GM21825 (cell line): ENCODE results near the gene HMGCL.
A peak's percentile ranks its signal among the peaks of the same experiment; 100 is the strongest.
"Not testable (repeated sequence)": the region's sequence is repeated elsewhere in the genome, so short reads cannot be mapped to it uniquely, and the experiment has no call there.

Experiments
- ATAC-seq: cut with Tn5 transposase; IDR thresholded peaks from one replicate; pipeline ENCODE4 v1.9.1; 2021; ENCODE audit warnings: mild to moderate bottlenecking, moderate library complexity; ENCODE audit not compliant: unreplicated experiment

Gene HMGCL

DNA sequence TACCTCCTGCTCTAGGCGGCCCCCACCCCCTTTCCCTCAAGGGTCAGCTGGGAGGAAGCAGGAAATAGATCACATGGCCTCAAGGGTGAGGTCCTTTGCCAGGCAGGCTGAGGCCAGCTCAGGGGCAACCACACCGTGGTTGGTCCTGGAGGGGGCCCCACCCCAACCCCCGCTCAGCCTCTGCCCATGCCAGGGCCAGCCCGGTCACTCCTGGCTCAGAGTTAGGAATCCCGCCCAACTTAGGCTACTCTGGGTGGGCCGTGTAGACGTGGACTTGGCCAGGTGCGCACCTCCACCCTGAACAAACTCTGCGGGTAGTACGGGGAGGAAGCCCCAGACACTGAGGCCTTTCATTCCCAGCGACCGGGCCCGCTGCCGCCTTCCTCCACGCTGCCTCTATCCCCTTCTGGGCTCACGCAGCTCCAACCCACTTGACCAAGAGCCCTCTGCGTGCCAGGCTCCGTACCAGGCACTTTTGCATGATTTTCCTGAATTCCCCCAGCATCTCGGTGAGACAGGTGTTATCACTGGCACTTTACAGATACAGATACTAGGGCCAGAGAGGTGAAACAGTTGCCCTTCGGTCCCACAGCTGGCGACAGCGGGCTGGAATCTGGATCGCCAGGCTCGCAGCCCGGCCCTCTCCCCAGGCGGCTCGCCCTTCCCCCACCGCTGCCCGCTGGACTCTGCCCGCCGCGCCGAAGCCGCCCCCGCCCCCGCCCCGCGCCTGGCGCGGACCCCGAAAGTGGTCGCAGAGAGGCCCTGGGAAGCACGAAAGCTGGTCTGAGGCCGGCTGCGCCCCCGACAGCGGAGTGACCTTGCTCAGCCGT, 25.4 kb downstream of the HMGCL start:
- no peak for ATAC-seq

- no peak for ATAC-seq
These were observed 26.0 kb downstream of the HMGCL start for GRCh38 chr1:23799255-23799569.

DNA sequence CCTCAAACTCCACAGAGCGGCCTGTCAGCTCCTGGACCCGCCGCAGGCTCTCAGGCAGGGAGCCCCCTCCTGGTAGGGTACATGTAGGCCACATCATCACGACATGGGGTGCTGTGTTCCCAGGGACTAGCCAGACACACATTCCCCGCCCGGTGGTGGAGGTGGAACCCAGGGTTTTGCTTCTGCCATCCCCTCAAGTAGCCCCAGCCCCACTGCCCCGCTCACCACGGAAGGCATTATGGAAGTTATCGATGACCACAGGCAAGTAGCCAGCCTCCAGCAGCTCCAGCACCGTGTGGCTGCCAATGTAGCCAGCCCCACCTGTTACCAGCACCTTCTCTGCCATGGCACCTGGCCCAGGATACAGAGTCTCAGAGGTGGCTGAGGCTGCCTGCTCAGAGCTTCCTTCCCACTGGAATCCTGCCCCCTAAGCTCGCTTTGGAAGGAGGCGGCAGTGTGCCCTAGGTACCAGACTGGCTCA, 26.5 kb downstream of the HMGCL start:
- ATAC-seq, result no peak

DNA sequence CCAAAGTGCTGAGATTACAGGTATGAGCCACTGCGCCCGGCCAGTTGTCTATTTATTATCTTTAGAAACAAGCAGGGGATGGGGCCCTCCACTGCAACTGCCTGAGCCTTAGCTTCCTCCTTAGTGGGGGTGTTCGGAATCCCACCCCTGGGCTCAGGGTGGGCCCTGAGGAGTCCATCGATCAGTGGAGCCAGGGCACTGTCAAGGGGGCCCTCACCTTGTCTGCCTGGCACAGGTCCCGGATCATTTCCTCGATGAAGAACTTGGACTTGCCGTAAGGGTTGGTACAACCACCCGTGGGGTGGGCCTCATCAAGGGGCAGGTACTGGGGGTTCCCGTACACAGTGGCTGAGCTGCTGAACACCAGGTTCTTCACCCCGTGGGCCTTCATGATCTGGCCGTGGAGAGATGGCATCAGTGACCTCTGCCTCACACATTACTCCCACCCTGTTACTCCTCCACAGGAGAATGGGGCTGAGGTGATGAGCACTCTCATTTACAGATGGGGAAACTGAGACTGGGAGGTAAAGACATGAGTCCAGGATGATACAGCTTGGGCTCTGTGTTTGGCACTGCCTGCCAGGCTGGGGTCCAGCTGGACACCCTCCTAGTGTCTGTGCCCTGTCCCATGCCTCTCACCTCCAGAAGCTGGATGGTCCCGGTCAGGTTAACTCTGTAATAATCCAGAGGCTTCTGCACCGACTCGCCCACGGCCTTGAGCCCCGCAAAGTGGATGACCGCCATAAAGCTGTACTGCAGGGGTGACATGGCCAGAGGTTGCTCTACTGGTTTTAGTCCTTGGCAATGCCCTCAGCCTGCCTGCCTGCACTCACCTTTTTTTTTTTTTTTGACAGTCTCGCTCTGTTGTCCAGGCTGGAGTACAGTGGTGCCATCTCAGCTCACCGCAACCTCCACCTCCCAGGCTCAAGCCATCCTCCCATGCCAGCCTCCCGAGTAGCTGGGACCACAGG, 27.5 kb downstream of the HMGCL start:
- ATAC-seq, result no peak

- no peak for ATAC-seq
These were observed 28.6 kb downstream of the HMGCL start for GRCh38 chr1:23796466-23797271.

DNA sequence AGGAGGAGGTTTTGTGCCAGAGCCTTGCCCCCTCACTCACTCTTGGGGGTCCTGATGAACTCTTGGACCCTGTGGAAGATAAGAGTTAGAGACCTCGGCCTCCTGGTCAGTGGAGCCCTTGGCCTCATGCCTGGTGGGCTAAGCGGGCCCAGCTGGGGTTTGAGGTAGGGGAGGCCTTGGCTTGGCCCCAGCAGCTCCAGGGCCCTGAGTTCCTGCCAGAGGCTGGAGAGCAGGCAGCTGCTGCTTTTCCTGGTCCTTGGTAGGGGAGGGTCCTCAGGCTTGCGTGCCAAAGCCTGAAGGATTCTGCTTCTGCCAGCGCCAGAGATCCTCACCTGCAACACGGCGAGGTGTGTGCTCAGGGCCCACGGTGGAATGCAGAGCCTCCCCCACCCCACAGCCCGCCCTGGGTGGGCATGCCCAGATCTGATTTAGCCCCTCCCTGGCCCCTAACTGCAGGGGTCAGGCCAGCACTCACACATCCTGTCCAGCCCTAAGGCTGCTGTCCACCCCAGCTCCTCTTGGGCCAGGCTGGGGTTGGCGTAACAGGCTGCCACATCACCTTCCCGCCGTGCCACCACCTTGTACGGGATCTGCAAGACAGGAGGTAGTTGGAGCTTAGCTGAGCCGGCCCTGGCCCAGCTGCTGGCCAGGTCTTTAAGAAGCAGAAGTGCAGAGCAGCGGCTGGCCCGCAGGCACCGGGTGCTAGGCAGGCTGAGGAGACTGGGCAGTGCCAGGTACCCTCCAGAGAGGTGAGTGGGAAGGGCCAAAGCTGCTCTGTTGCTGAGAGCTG, 29.4 kb downstream of the HMGCL start:
- ATAC-seq, result no peak

DNA sequence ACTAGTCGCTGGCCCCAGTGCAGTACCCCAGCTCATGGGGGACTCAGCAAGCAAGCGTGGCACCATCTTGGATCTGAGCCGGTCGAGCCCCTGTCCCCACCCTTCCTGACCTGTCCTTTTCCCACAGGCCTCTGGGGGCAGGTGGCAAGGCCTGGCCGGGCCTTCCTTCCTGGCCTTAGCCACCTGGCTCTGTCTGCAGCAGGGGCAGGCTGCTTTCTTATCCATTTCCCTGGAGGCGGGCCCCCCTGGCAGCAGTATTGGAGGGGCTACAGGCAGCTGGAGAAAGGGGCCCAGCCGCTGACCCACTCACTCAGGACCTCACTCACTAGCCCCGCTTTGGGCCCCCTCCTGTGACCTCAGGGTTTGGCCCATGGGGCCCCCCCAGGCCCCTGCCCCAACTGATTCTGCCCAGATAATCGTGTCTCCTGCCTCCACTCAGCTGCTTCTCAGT, 30.5 kb downstream of the HMGCL start:
- not testable (repeated sequence) for ATAC-seq

GRCh38 chr1:23793861-23794731, 31.1 kb downstream of the HMGCL start:
- ATAC-seq, result no peak

DNA sequence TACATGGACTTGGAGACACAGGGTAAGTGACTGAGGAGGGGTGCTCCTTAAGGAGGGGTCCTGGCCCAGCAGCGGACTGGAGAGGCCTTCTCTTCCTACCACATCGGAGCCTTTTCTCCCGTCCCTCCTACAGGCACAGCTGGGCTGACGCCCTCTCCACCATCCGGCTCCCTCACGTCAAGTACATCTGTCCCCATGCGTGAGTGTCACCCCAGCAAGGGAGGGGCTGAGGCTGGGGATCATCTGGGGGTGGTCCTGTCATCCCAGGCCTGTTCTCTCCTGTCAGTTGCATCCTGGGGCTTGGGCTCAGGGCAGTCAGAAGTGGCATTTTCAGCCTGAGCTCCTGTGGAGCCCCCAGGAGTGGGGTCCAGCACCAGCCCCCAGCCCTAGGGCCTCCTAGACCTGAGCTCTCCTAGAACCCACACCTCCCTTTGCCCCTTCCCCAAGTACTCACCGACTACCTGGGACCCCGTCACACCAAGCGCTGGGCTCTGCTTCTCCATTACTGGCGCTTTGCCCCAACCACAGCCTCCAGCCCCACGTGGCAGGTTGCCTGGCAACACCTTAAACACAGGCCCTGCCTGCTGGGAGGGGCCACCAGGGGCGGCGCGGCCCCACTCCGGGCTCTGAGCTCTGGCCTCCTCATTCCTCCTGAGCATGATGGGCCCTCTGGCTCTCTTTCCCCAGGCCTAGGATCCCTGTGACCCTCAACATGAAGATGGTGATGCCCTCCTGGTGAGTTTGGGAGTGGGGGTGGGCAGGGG, 32.0 kb downstream of the HMGCL start:
- ATAC-seq, result no peak

GRCh38 chr1:23792151-23792945, 32.9 kb downstream of the HMGCL start:
- no peak for ATAC-seq

DNA sequence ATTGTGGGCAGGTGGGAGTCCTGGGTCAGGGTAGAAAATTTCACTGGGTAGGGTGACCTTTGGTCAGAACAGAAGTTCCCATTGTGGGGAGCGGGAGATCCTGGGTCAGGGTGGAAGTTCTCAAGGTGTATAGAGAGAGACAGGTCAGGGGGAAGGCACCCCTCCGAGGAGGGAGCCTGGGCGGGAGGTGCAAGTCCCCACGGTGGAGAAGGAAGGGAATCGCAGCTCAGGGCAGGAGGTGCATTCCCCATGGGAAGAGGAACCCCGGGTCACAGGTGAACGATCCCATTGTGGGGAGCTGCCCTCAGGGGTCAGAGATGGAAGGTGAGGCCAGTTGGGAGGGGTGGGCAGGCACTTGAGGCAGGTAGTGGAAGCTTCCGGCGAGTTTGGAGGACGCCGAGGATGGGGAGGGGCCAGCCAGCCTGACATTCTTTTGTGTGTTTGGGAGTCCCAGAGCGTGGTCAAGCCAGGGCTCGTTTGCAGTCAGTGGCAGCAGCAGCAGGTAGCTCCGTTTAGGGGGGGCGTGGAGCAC, 33.6 kb downstream of the HMGCL start:
- no peak for ATAC-seq

- peak; percentile 72 for ATAC-seq
These were observed 34.3 kb downstream of the HMGCL start, which contains the start of gene LYPLA2 for GRCh38 chr1:23790696-23791515. Gene LYPLA2 (plus strand): TSS chr1:23791145. CDS start chr1:23792683, 1,538 bp downstream.

GRCh38 chr1:23788695-23789094, 36.5 kb downstream of the HMGCL start:
- ATAC-seq, result no peak

- no peak for ATAC-seq
These were observed 37.5 kb downstream of the HMGCL start for GRCh38 chr1:23787701-23788100.

DNA sequence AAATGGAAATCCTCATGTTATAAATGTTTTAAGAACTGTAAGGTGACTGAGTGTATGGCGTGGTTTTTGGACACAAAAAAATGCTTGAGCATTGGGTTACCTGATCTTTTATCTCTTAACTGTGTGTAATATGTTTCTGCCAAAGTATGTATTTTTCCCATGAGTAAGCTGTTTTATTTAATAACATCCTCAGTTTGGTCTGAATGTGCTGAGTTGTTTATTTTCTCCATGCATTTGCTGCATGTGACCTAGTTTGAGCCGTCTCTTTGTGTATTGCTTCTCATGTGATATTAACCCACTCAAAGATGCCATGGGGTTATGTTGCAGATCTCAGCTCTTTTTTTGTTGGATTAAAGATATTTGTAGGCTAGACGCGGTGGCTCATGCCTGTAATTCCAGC, 40.4 kb downstream of the HMGCL start:
- ATAC-seq, result no peak

- not testable (repeated sequence) for ATAC-seq
These were observed 42.1 kb downstream of the HMGCL start for GRCh38 chr1:23783141-23783540.
